Panc1 (cell line): ENCODE measurements around the gene RNF20. TPM values are rescaled to one million over a fixed set of nuclear protein-coding genes. Genes with fewer than 3 reads are reported as not detected.

Source experiments
- ATAC-seq: fragments of 200-7000 bp; cut with Tn5 transposase; 2 replicates; pipeline ENCODE4 v1.9.1; 2020; ENCODE audit warnings: mild to moderate bottlenecking, moderate library complexity
- BruUV-seq: library from RNA; stranded (reverse); fragments of 400-500 nt; replicated peaks from 2 replicates; lab custom pipeline; 2021; lab: Mats Ljungman, UMichigan
- CTCF ChIA-PET: fragments of 300-600 bp; sonication (Branson Sonifier 250); formaldehyde crosslinking; loops from one replicate; lab custom pipeline; 2022; ENCODE audit warnings: antibody characterized with exemption; lab: Charles Lee
- POLR2A ChIA-PET: fragments of 300-600 bp; sonication (Branson Sonifier 250); formaldehyde crosslinking; loops from one replicate; lab custom pipeline; 2022; ENCODE audit warnings: antibody characterized with exemption; lab: Charles Lee
- DNase-seq: peaks from one replicate; pipeline ENCODE4 v3.0.0-alpha.2; 2010; ENCODE audit warnings: low read depth, low spot score
- H3K27ac ChIP-seq: 2 replicates; pipeline ENCODE4 v1.5.1; 2011; ENCODE audit warnings: mild to moderate bottlenecking, low read length, inconsistent platforms
- H3K27me3 ChIP-seq: fragments of 200-500 bp; sonication (Bioruptor generic); 2 replicates; pipeline ENCODE4 v1.6.0; 2014; ENCODE audit warnings: low read length, inconsistent platforms; ENCODE audit not compliant: control insufficient read depth, insufficient read depth
- H3K36me3 ChIP-seq: fragments of 200-500 bp; sonication (Bioruptor generic); 2 replicates; pipeline ENCODE4 v1.5.1; 2014; ENCODE audit warnings: inconsistent platforms, mild to moderate bottlenecking, low read length, moderate library complexity; ENCODE audit not compliant: control insufficient read depth, insufficient read depth
- H3K4me1 ChIP-seq: 2 replicates; pipeline ENCODE4 v1.5.1; 2011; ENCODE audit warnings: inconsistent platforms, mild to moderate bottlenecking, low read length, moderate library complexity; ENCODE audit not compliant: control insufficient read depth, insufficient read depth
- H3K4me3 ChIP-seq, 2 experiments: 2 replicates each; pipeline ENCODE4 v1.5.1; 2011 to 2012; ENCODE audit warnings: low read depth in 2 of 2, low read length in 2 of 2, mild to moderate bottlenecking in 2 of 2, inconsistent platforms in 1 of 2, moderate library complexity in 1 of 2
- H3K9me3 ChIP-seq: fragments of 200-500 bp; sonication (Bioruptor generic); 2 replicates; pipeline ENCODE4 v1.5.1; 2014; ENCODE audit warnings: low read depth, mild to moderate bottlenecking, inconsistent platforms, low read length, moderate library complexity; ENCODE audit not compliant: control insufficient read depth, insufficient read depth
- CTCF ChIP-seq: fragments of 450-650 bp; IDR thresholded peaks from 2 replicates; pipeline ENCODE4 v1.5.1; 2017; ENCODE audit warnings: mild to moderate bottlenecking
- REST ChIP-seq, 2 experiments: IDR thresholded peaks; 2 replicates each; pipeline ENCODE4 v1.6.1; 2011 to 2012; ENCODE audit warnings: low read depth in 2 of 2, control low read depth in 1 of 2, low read length in 1 of 2, mild to moderate bottlenecking in 1 of 2, moderate library complexity in 1 of 2; ENCODE audit not compliant: insufficient read depth in 1 of 2
- SIN3A ChIP-seq: IDR thresholded peaks from 2 replicates; pipeline ENCODE4 v1.6.1; 2012; ENCODE audit warnings: low read depth, mild to moderate bottlenecking, low read length, moderate library complexity, borderline replicate concordance; ENCODE audit not compliant: insufficient read depth
- TCF7L2 ChIP-seq: IDR thresholded peaks from 2 replicates; pipeline ENCODE4 v1.6.1; 2011; ENCODE audit warnings: mild to moderate bottlenecking, low read depth, low read length, inconsistent platforms
- in situ Hi-C: cut with HindIII; loops from 2 replicates; pipeline ENCODE4 v1.10.0; 2016; ENCODE audit warnings: low sequenced_read_pairs, low pct_unique_long_range_greater_than_20kb
- intact Hi-C: fragments of 100-400 bp; cut with micrococcal nuclease; formaldehyde crosslinking; loops from one replicate; pipeline ENCODE4 v1.10.0; 2022; ENCODE audit not compliant: unreplicated experiment
- total RNA-seq: library from RNA; stranded (reverse); gene quantifications from one replicate; pipeline ENCODE4 v1.2.1, GENCODE V29; 2021; ENCODE audit not compliant: unreplicated experiment

The RNF20 gene
- total RNA-seq, 1 experiment from 2014 or later, result 37.5 TPM

GRCh38 chr9:101594796-101595195, 61.1 kb downstream of the RNF20 start, which contains the start of gene PPP3R2:
Gene PPP3R2, minus strand, starts transcription at chr9:101594969. Its CDS starts 48 bp downstream, at chr9:101594921.
- H3K4me1 ChIP-seq, result no peaks in the 10 kb centered on the region
- H3K36me3 ChIP-seq, result no peaks in the 10 kb centered on the region
- in situ Hi-C loops, result no loop called here
- BruUV-seq, result no TSS peak
- H3K27me3 ChIP-seq, result no peaks in the 10 kb centered on the region
- CTCF ChIA-PET, result no interaction called here
- intact Hi-C loops, result no loop called here
- TF ChIP-seq REST (IDR thresholded peaks at IDR 0.05; ENCODE audit: insufficient read depth in 1 of 2, low read depth in 2 of 2, low read length in 1 of 2) (no peak), SIN3A (no peak), CTCF (no peak), TCF7L2 (no peak)
- H3K9me3 ChIP-seq, result no peaks in the 10 kb centered on the region
- ATAC-seq (no peak), DNase-seq (no peak)
- H3K4me3 ChIP-seq, result no peak within 1 kb of the TSS
- H3K27ac ChIP-seq, result no peak within 1 kb of the TSS
- POLR2A ChIA-PET, result no interaction called here

- Histone ChIP-seq H3K27ac (no peak overlapping the region), H3K4me3 (no peak overlapping the region), H3K36me3 (no peaks in the 10 kb centered on the region), H3K27me3 (no peaks in the 10 kb centered on the region), H3K4me1 (no peaks in the 10 kb centered on the region), H3K9me3 (no peaks in the 10 kb centered on the region)
- CTCF ChIA-PET, result no interaction called here
- no peak for TF ChIP-seq TCF7L2
- TF ChIP-seq SIN3A, result no peak
- TF ChIP-seq CTCF, result peak; percentile 75
- in situ Hi-C loops (no loop called here), intact Hi-C loops (no loop called here)
- DNase-seq, result no peak
- POLR2A ChIA-PET, result no interaction called here
- ATAC-seq, result peak; percentile 63; the same call in 1 of the 2 replicates
- no TSS peak for BruUV-seq
Measured at GRCh38 chr9:101601904-101602765, 68.5 kb downstream of the RNF20 start.
